ENCODE data around the gene FBXW11. TPM values are rescaled to one million over a fixed set of nuclear protein-coding genes. Genes with fewer than 3 reads are reported as not detected.

The FBXW11 gene
- total and polyA plus RNA-seq, 2 donors from 2014 or later, result 16.0 to 44.4 TPM

- Histone ChIP-seq H3K4me3 (ENCODE audit: low read length in 3 of 3) (no peak overlapping the region), H3K27ac (ENCODE audit: low read depth in 2 of 2, low read length in 2 of 2) (no peak overlapping the region), H3K9me3 (ENCODE audit: control insufficient read depth in 2 of 3, insufficient read depth in 1 of 3, low read length in 3 of 3) (peaks cover 0 to 11% (median 0%) of the 10 kb centered on the region in 3 donors), H3K9ac (ENCODE audit: low read length in 3 of 3) (no peak overlapping the region), H3K4me1 (ENCODE audit: control insufficient read depth in 2 of 3, insufficient read depth in 2 of 3, low read depth in 1 of 3, low read length in 3 of 3) (peaks cover 0 to 16% (median 4%) of the 10 kb centered on the region in 3 donors), H3K36me3 (ENCODE audit: control insufficient read depth in 2 of 3, insufficient read depth in 3 of 3, low read length in 3 of 3) (no peaks in the 10 kb centered on the region), H3K27me3 (ENCODE audit: control insufficient read depth, insufficient read depth, low read length) (no peaks in the 10 kb centered on the region)
- FAIRE-seq (no peak), DNase-seq (no peak)
- intact Hi-C loops (cut with DNase I), result no loop called here
- no peak for TF ChIP-seq CTCF (IDR thresholded peaks at IDR 0.05; ENCODE audit: borderline replicate concordance, extremely low read depth, insufficient read depth)
Measured at GRCh38 chr5:171975877-171976667, 30.4 kb downstream of the FBXW11 start.

GRCh38 chr5:171975262-171975876, 31.1 kb downstream of the FBXW11 start:
- intact Hi-C loops (cut with DNase I), result no loop called here
- H3K27ac ChIP-seq (ENCODE audit: low read depth in 2 of 2, low read length in 2 of 2), result peak overlapping the region; percentile 62 to 79

GRCh38 chr5:171970826-171971225, 35.6 kb downstream of the FBXW11 start:
- DNase-seq, result no peak
- H3K27ac ChIP-seq (ENCODE audit: low read depth in 2 of 2, low read length in 2 of 2), result no peak overlapping the region
- H3K9ac ChIP-seq (ENCODE audit: low read length in 3 of 3), result no peak overlapping the region
- peaks cover 0 to 8% (median 5%) of the 10 kb centered on the region in 3 donors for H3K4me1 ChIP-seq (ENCODE audit: control insufficient read depth in 2 of 3, insufficient read depth in 2 of 3, low read depth in 1 of 3, low read length in 3 of 3)
- H3K36me3 ChIP-seq (ENCODE audit: control insufficient read depth in 2 of 3, insufficient read depth in 3 of 3, low read length in 3 of 3), result no peaks in the 10 kb centered on the region
- H3K27me3 ChIP-seq (ENCODE audit: control insufficient read depth, insufficient read depth, low read length), result no peaks in the 10 kb centered on the region
- no peak for TF ChIP-seq CTCF (IDR thresholded peaks at IDR 0.05; ENCODE audit: borderline replicate concordance, extremely low read depth, insufficient read depth)
- H3K9me3 ChIP-seq (ENCODE audit: control insufficient read depth in 2 of 3, insufficient read depth in 1 of 3, low read length in 3 of 3), result no peaks in the 10 kb centered on the region
- no peak for FAIRE-seq
- intact Hi-C loops (cut with DNase I), result no loop called here
- no peak overlapping the region for H3K4me3 ChIP-seq (ENCODE audit: low read length in 3 of 3)

More at GRCh38 chr5:171975262-171975876, 31.1 kb downstream of the FBXW11 start:
- DNase-seq (no peak), FAIRE-seq (no peak)
- no peaks in the 10 kb centered on the region for H3K27me3 ChIP-seq (ENCODE audit: control insufficient read depth, insufficient read depth, low read length)
- H3K36me3 ChIP-seq (ENCODE audit: control insufficient read depth in 2 of 3, insufficient read depth in 3 of 3, low read length in 3 of 3), result no peaks in the 10 kb centered on the region
- H3K9ac ChIP-seq (ENCODE audit: low read length in 3 of 3), result no peak overlapping the region
- H3K4me1 ChIP-seq (ENCODE audit: control insufficient read depth in 2 of 3, insufficient read depth in 2 of 3, low read depth in 1 of 3, low read length in 3 of 3), result peaks cover 0 to 14% (median 3%) of the 10 kb centered on the region in 3 donors
- H3K4me3 ChIP-seq (ENCODE audit: low read length in 3 of 3), result no peak overlapping the region
- peaks cover 0 to 7% (median 0%) of the 10 kb centered on the region in 3 donors for H3K9me3 ChIP-seq (ENCODE audit: control insufficient read depth in 2 of 3, insufficient read depth in 1 of 3, low read length in 3 of 3)
- TF ChIP-seq CTCF (IDR thresholded peaks at IDR 0.05; ENCODE audit: borderline replicate concordance, extremely low read depth, insufficient read depth), result no peak
